ENCODE results near the gene TRIM33.

- TF ChIP-seq TAF1 (IDR thresholded peaks at IDR 0.05; ENCODE audit: low read depth) = no peak
- TF ChIP-seq EZH2 (IDR thresholded peaks at IDR 0.05; ENCODE audit: borderline replicate concordance, insufficient read depth, low read length, poor library complexity, severe bottlenecking) = no peak
Measured at GRCh38 chr1:114545796-114546195, 34.8 kb upstream of the TRIM33 start.
